NCI-H774 (cell line): ENCODE measurements around the gene CCN2.

Experiments
- DNase-seq: peaks from one replicate; lab custom pipeline; 2025; lab: John Stamatoyannopoulos, UW

The CCN2 gene

DNA sequence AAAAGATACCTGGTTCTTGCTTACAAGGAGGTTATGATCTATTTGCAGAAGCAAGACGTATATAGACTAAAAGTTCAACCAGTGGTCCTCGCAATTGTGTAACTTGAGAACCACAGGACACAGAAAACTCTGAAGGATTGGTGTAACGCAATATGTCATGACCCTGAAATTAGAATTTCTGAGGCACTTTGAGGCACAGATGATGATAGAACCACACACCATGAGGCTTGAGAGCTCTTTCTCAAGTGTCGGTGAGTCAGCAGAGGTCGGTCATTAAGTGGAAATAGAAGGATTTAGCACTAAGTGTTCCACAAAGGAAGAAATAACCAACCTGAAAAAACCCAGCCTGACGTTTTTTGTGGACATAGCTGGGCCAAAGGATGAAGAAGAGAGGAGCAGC lies 15.3 kb upstream of the CCN2 start:
- no peak for DNase-seq

GRCh38 chr6:131963063-131963462 lies 11.9 kb upstream of the CCN2 start:
- no peak for DNase-seq

- no peak for DNase-seq
Measured at GRCh38 chr6:131960371-131961133, 9.4 kb upstream of the CCN2 start.

- no peak for DNase-seq
Measured at GRCh38 chr6:131958542-131959470, 7.6 kb upstream of the CCN2 start.

DNA sequence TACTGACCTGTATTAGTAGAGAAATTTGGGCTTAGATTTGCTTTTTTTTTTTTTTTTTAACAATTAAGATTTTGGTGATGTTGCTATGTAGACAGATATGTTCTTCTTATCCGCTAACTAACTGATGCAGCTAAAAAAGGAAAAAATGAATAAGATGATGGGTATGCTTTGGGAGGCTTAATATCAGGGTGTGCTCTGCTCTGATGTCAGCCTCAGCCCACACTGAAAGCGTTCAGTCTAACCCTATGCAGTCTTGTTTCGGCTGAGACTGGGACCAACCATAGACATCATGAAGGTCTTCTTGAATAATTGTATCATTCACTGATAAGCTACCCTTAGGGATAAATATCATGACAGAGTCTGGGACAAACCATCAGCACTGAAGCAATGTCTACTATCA lies 6.9 kb upstream of the CCN2 start:
- DNase-seq = no peak

- no peak for DNase-seq
Measured at GRCh38 chr6:131955876-131956275, 4.7 kb upstream of the CCN2 start.

GRCh38 chr6:131955192-131955591 lies 4.0 kb upstream of the CCN2 start:
- DNase-seq = no peak

- DNase-seq = no peak
Measured at GRCh38 chr6:131954775-131955107, 3.6 kb upstream of the CCN2 start.

- no peak for DNase-seq
Measured at GRCh38 chr6:131954059-131954774, 3.0 kb upstream of the CCN2 start.

- no peak for DNase-seq
Measured at GRCh38 chr6:131952886-131953509, 1.8 kb upstream of the CCN2 start.

- DNase-seq = no peak
Measured at GRCh38 chr6:131951576-131952230, 531 bp upstream of the CCN2 start.

GRCh38 chr6:131949909-131950766 lies 1.0 kb downstream of the CCN2 start:
- peak; percentile 66 for DNase-seq

GRCh38 chr6:131949620-131949908 lies 1.6 kb downstream of the CCN2 start:
- no peak for DNase-seq

GRCh38 chr6:131948692-131949619 lies 2.2 kb downstream of the CCN2 start:
- DNase-seq = no peak

DNA sequence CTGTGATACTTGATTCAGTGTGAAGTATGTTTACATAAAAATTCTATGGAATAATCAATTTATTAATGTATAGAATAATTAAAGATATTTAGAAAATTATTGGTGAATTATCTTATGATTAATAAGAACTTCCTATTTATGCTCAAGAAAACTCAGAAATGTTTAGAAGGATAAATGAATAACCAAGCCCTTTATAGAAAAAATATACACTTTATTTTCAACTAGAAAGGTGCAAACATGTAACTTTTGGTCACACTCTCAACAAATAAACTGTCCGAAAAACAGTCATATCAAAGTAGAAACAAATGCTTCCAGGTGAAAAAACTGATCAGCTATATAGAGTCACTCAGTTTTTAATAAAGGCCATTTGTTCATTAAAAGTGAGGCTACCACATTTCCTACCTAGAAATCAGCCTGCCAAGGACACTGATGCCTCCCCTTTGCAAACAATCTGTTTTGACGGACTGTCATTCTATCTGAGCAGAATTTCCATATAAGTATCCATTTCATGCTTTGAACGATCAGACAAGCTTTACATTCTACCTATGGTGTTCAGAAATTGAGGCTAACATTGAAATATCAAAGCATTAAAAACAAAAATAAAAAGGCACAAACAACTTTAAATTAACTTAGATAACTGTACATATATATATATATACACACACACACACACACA lies 3.0 kb downstream of the CCN2 start:
- DNase-seq = no peak

- DNase-seq = no peak
Measured at GRCh38 chr6:131946992-131947955, 3.9 kb downstream of the CCN2 start.

GRCh38 chr6:131946404-131946991 lies 4.7 kb downstream of the CCN2 start:
- no peak for DNase-seq

GRCh38 chr6:131945971-131946370 lies 5.2 kb downstream of the CCN2 start:
- DNase-seq = no peak
